ENCODE measurements around the gene LYST. TPM values are rescaled to one million over a fixed set of nuclear protein-coding genes. Genes with fewer than 3 reads are reported as not detected.

The LYST gene
- total RNA-seq, 1 donor from 2014 or later, result 7.2 TPM

GRCh38 chr1:235866913-235867845, 473 bp upstream of the LYST start:
- H3K9me3 Mint-ChIP-seq, result no peaks in the 10 kb centered on the region
- H3K4me3 Mint-ChIP-seq, result peak overlapping the region; percentile 94
- H3K36me3 Mint-ChIP-seq, result no peaks in the 10 kb centered on the region
- peak overlapping the region; percentile 93 for H3K27ac Mint-ChIP-seq
- H3K27me3 Mint-ChIP-seq (ENCODE audit: low read depth), result peaks cover 25% of the 10 kb centered on the region
- peak; percentile 93 to 99 for DNase-seq (ENCODE audit: low spot score in 2 of 2, unreplicated experiment in 2 of 2)
- H3K4me1 Mint-ChIP-seq, result peaks cover 16% of the 10 kb centered on the region
- TF ChIP-seq CTCF (IDR thresholded peaks at IDR 0.05; ENCODE audit: unreplicated experiment), result no peak

GRCh38 chr1:235865565-235866204, 1.0 kb downstream of the LYST start:
- no peak for TF ChIP-seq CTCF (IDR thresholded peaks at IDR 0.05; ENCODE audit: unreplicated experiment)
- Mint-ChIP-seq H3K36me3 (no peaks in the 10 kb centered on the region), H3K27ac (peak overlapping the region; percentile 89), H3K4me1 (peaks cover 16% of the 10 kb centered on the region), H3K9me3 (no peaks in the 10 kb centered on the region), H3K27me3 (ENCODE audit: low read depth) (peaks cover 15% of the 10 kb centered on the region), H3K4me3 (peak overlapping the region; percentile 94)
- no peak for DNase-seq (ENCODE audit: low spot score in 2 of 2, unreplicated experiment in 2 of 2)

GRCh38 chr1:235864931-235865525, 1.7 kb downstream of the LYST start:
- Mint-ChIP-seq H3K27me3 (ENCODE audit: low read depth) (peaks cover 15% of the 10 kb centered on the region), H3K4me3 (peak overlapping the region; percentile 5), H3K4me1 (peaks cover 16% of the 10 kb centered on the region), H3K27ac (no peak overlapping the region), H3K36me3 (no peaks in the 10 kb centered on the region), H3K9me3 (no peaks in the 10 kb centered on the region)
- TF ChIP-seq CTCF (IDR thresholded peaks at IDR 0.05; ENCODE audit: unreplicated experiment), result no peak
- DNase-seq (ENCODE audit: low spot score in 2 of 2, unreplicated experiment in 2 of 2), result no peak

- Mint-ChIP-seq H3K27ac (no peak overlapping the region), H3K36me3 (no peaks in the 10 kb centered on the region), H3K9me3 (no peaks in the 10 kb centered on the region), H3K4me1 (peaks cover 16% of the 10 kb centered on the region), H3K4me3 (no peak overlapping the region), H3K27me3 (ENCODE audit: low read depth) (peaks cover 15% of the 10 kb centered on the region)
- TF ChIP-seq CTCF (IDR thresholded peaks at IDR 0.05; ENCODE audit: unreplicated experiment), result no peak
- no peak for DNase-seq (ENCODE audit: low spot score in 2 of 2, unreplicated experiment in 2 of 2)
These were observed 2.2 kb downstream of the LYST start for GRCh38 chr1:235864469-235864868.

- no peak for DNase-seq (ENCODE audit: low spot score in 2 of 2, unreplicated experiment in 2 of 2)
- no peak overlapping the region for H3K27ac Mint-ChIP-seq
- TF ChIP-seq CTCF (IDR thresholded peaks at IDR 0.05; ENCODE audit: unreplicated experiment), result no peak
- no peaks in the 10 kb centered on the region for H3K36me3 Mint-ChIP-seq
- H3K4me1 Mint-ChIP-seq, result peaks cover 16% of the 10 kb centered on the region
- peaks cover 15% of the 10 kb centered on the region for H3K27me3 Mint-ChIP-seq (ENCODE audit: low read depth)
- no peaks in the 10 kb centered on the region for H3K9me3 Mint-ChIP-seq
- H3K4me3 Mint-ChIP-seq, result no peak overlapping the region
These were observed 3.0 kb downstream of the LYST start for GRCh38 chr1:235863699-235864093.

Measured in mesothelial cell of epicardium (in vitro differentiated cells).